Measurements from ENCODE around the gene CCDC32. TPM values are rescaled to one million over a fixed set of nuclear protein-coding genes. Genes with fewer than 3 reads are reported as not detected.

The CCDC32 gene
- total RNA-seq, 1 experiment from 2014 or later = 8.9 TPM

- no peaks in the 10 kb centered on the region for H3K27me3 Mint-ChIP-seq (ENCODE audit: low read depth)
- Histone ChIP-seq H4K8ac (replicated peaks; ENCODE audit: insufficient read length, low read depth, low read length) (no peak overlapping the region), H4K20me1 (ENCODE audit: control insufficient read depth, insufficient read depth, insufficient read length) (no peaks in the 10 kb centered on the region), H3K4me1 (ENCODE audit: insufficient read depth, low read length) (no peaks in the 10 kb centered on the region), H3K23me2 (ENCODE audit: insufficient read length, low read depth, low read length, poor library complexity, severe bottlenecking) (no peaks in the 10 kb centered on the region), H2BK120ac (ENCODE audit: low read depth, low read length, poor library complexity, severe bottlenecking) (no peak overlapping the region), H3K18ac (ENCODE audit: insufficient read length, low read depth, low read length) (no peak overlapping the region), H3K14ac (ENCODE audit: insufficient read depth, low read length) (no peak overlapping the region), H3K79me2 (ENCODE audit: insufficient read depth, low read length) (no peaks in the 10 kb centered on the region), H3K4ac (ENCODE audit: low read depth, low read length) (no peak overlapping the region), H3T11ph (ENCODE audit: low read length) (no peak overlapping the region), H2BK20ac (ENCODE audit: low read depth, low read length, poor library complexity, severe bottlenecking) (no peak overlapping the region), H2BK15ac (ENCODE audit: low read depth, low read length) (no peak overlapping the region), H3K9ac (ENCODE audit: extremely low read depth, insufficient read length, low read length) (no peak overlapping the region), H2BK5ac (ENCODE audit: insufficient read length, low read length) (no peak overlapping the region), H2AK5ac (ENCODE audit: insufficient read length, low read length) (no peak overlapping the region), H3K27me3 (ENCODE audit: insufficient read depth, low read length) (no peaks in the 10 kb centered on the region), H2AFZ (ENCODE audit: low read length) (no peak overlapping the region), H3K4me2 (ENCODE audit: insufficient read depth, insufficient read length, low read length) (no peak overlapping the region), H3K27ac (ENCODE audit: insufficient read length, low read depth, low read length) (no peak overlapping the region), H2BK12ac (ENCODE audit: insufficient read length, low read depth, low read length) (no peak overlapping the region), H3K56ac (ENCODE audit: insufficient read length, low read depth, low read length) (no peak overlapping the region), H3K79me1 (ENCODE audit: insufficient read depth, low read depth, low read length, poor library complexity, severe bottlenecking) (no peaks in the 10 kb centered on the region), H3K9me3 (ENCODE audit: control insufficient read depth, low read depth, low read length) (no peaks in the 10 kb centered on the region), H4K5ac (ENCODE audit: insufficient read length, low read depth, low read length) (no peak overlapping the region), H3K23ac (ENCODE audit: insufficient read length, low read depth, low read length) (no peak overlapping the region), H4K91ac (ENCODE audit: insufficient read length, low read depth, low read length) (no peak overlapping the region)
- TF ChIP-seq CTCF (conservative IDR thresholded peaks at IDR 0.05) = no peak
- WGBS (ENCODE audit: extremely low coverage, insufficient read length, low lambda C conversion rate) = no CpG with 5 or more reads among the region's 5 CpGs
- no peak overlapping the region for H3K27ac Mint-ChIP-seq
- H3K9me3 Mint-ChIP-seq = no peaks in the 10 kb centered on the region; a peak in 1 of 5 replicates
- H3K4me1 Mint-ChIP-seq = no peaks in the 10 kb centered on the region
- H3K4me3 Mint-ChIP-seq = no peak overlapping the region
- H3K36me3 Mint-ChIP-seq (ENCODE audit: insufficient read depth in 1 of 3, low read depth in 3 of 3) = no peaks in the 10 kb centered on the region
- no peak for DNase-seq
Observed at GRCh38 chr15:40534371-40534770, 30.5 kb downstream of the CCDC32 start.

Measured in H9 (cell line).